Caco-2 (cell line): Measurements from ENCODE around the gene USH2A. TPM values are rescaled to one million over a fixed set of nuclear protein-coding genes. Genes with fewer than 3 reads are reported as not detected.

Experiments
- BruUV-seq: library from RNA; stranded (reverse); fragments of 400-500 nt; replicated peaks from 2 replicates; lab custom pipeline; 2021; lab: Mats Ljungman, UMichigan
- CTCF ChIA-PET: fragments of 300-600 bp; sonication (Branson Sonifier 250); formaldehyde crosslinking; loops from one replicate; lab custom pipeline; 2022; ENCODE audit warnings: antibody characterized with exemption; lab: Charles Lee
- POLR2A ChIA-PET: fragments of 300-600 bp; sonication (Branson Sonifier 250); formaldehyde crosslinking; loops from one replicate; lab custom pipeline; 2022; ENCODE audit warnings: antibody characterized with exemption; lab: Charles Lee
- DNase-seq, 2 experiments: peaks; one replicate each; pipeline versions ENCODE4 v3.0.0 to v3.0.0-alpha.2; 2020 to 2022
- H3K27me3 ChIP-seq: replicated peaks from 2 replicates; pipeline ENCODE4 v1.6.0; 2011; ENCODE audit warnings: low read length; ENCODE audit not compliant: control insufficient read depth, insufficient read depth
- H3K36me3 ChIP-seq: 2 replicates; pipeline ENCODE4 v1.5.1; 2011; ENCODE audit warnings: low read length; ENCODE audit not compliant: control insufficient read depth, insufficient read depth
- H3K4me1 ChIP-seq: fragments of 250-450 bp; sonication (Bioruptor Pico); 2 replicates; pipeline ENCODE4 v1.5.1; 2020; ENCODE audit warnings: mild to moderate bottlenecking
- H3K4me3 ChIP-seq: 2 replicates; pipeline ENCODE4 v1.5.1; 2011; ENCODE audit warnings: low read depth, mild to moderate bottlenecking, control low read depth, low read length
- H3K9me3 ChIP-seq: fragments of 250-450 bp; sonication (Bioruptor Pico); 2 replicates; pipeline ENCODE4 v1.5.1; 2020; ENCODE audit warnings: mild to moderate bottlenecking, moderate library complexity
- H3K27ac Mint-ChIP-seq: one replicate; pipeline ENCODE4 v1.8.0; 2022; ENCODE audit warnings: mixed read lengths; ENCODE audit not compliant: unreplicated experiment
- H3K27me3 Mint-ChIP-seq: one replicate; pipeline ENCODE4 v1.8.0; 2022; ENCODE audit warnings: mixed read lengths; ENCODE audit not compliant: insufficient read depth, unreplicated experiment
- H3K36me3 Mint-ChIP-seq: one replicate; pipeline ENCODE4 v1.8.0; 2022; ENCODE audit warnings: mild to moderate bottlenecking, mixed read lengths; ENCODE audit not compliant: insufficient read depth, unreplicated experiment
- H3K4me1 Mint-ChIP-seq: one replicate; pipeline ENCODE4 v1.8.0; 2022; ENCODE audit warnings: low read depth, mixed read lengths; ENCODE audit not compliant: unreplicated experiment
- H3K4me3 Mint-ChIP-seq: one replicate; pipeline ENCODE4 v1.8.0; 2022; ENCODE audit warnings: mild to moderate bottlenecking, moderate library complexity, mixed read lengths; ENCODE audit not compliant: unreplicated experiment
- H3K9me3 Mint-ChIP-seq: one replicate; pipeline ENCODE4 v1.8.0; 2022; ENCODE audit warnings: mixed read lengths; ENCODE audit not compliant: unreplicated experiment
- CTCF ChIP-seq, 2 experiments: fragments of 200-600 bp in 1 of 2; IDR thresholded peaks; 1 replicate in 1 of 2; 2 replicates in 1 of 2; pipeline versions ENCODE4 v1.5.1 to v1.8.0; 2011 to 2022; ENCODE audit warnings: antibody characterized with exemption in 1 of 2, control low read depth in 1 of 2, inconsistent platforms in 1 of 2, low read depth in 1 of 2, low read length in 1 of 2, mild to moderate bottlenecking in 1 of 2, moderate library complexity in 1 of 2; ENCODE audit not compliant: insufficient read depth in 1 of 2, severe bottlenecking in 1 of 2, unreplicated experiment in 1 of 2
- intact Hi-C: fragments of 100-400 bp; cut with micrococcal nuclease; formaldehyde crosslinking; loops from one replicate; pipeline ENCODE4 v1.10.0; 2022; ENCODE audit not compliant: unreplicated experiment
- total RNA-seq: library from RNA; stranded (reverse); gene quantifications from 2 replicates; pipeline ENCODE4 v1.2.3, GENCODE V29; 2022

USH2A gene
- total RNA-seq, 1 experiment from 2014 or later: 0.11 TPM

GRCh38 chr1:216285052-216285451 lies 138.2 kb downstream of the USH2A start:
- Mint-ChIP-seq H3K4me3 (no peak overlapping the region), H3K27me3 (no peaks in the 10 kb centered on the region), H3K4me1 (no peaks in the 10 kb centered on the region), H3K27ac (no peak overlapping the region), H3K9me3 (peaks cover 26% of the 10 kb centered on the region), H3K36me3 (no peaks in the 10 kb centered on the region)
- no peak for DNase-seq
- ChIA-PET CTCF (no interaction called here), POLR2A (no interaction called here)
- intact Hi-C loops: no loop called here
- Histone ChIP-seq H3K4me3 (no peak overlapping the region), H3K9me3 (peaks cover 9% of the 10 kb centered on the region), H3K27me3 (no peaks in the 10 kb centered on the region), H3K4me1 (no peaks in the 10 kb centered on the region), H3K36me3 (no peaks in the 10 kb centered on the region)
- no peak for TF ChIP-seq CTCF (IDR thresholded peaks at IDR 0.05; ENCODE audit: insufficient read depth in 1 of 2, low read depth in 1 of 2, low read length in 1 of 2, severe bottlenecking in 1 of 2, unreplicated experiment in 1 of 2)
- BruUV-seq: no TSS peak

- POLR2A ChIA-PET: no interaction called here
- Mint-ChIP-seq H3K27ac (no peak overlapping the region), H3K36me3 (no peaks in the 10 kb centered on the region), H3K27me3 (no peaks in the 10 kb centered on the region), H3K4me1 (no peaks in the 10 kb centered on the region), H3K4me3 (no peak overlapping the region), H3K9me3 (peaks cover 32% of the 10 kb centered on the region)
- no peak for DNase-seq
- TF ChIP-seq CTCF (IDR thresholded peaks at IDR 0.05; ENCODE audit: insufficient read depth in 1 of 2, low read depth in 1 of 2, low read length in 1 of 2, severe bottlenecking in 1 of 2, unreplicated experiment in 1 of 2): no peak
- Histone ChIP-seq H3K27me3 (no peaks in the 10 kb centered on the region), H3K36me3 (no peaks in the 10 kb centered on the region), H3K4me1 (no peaks in the 10 kb centered on the region), H3K4me3 (no peak overlapping the region), H3K9me3 (peaks cover 6% of the 10 kb centered on the region)
- intact Hi-C loops: no loop called here
- CTCF ChIA-PET: no interaction called here
- BruUV-seq: no TSS peak
These were observed 141.5 kb downstream of the USH2A start for GRCh38 chr1:216281757-216282156.

- H3K27me3 Mint-ChIP-seq: peaks cover 3% of the 10 kb centered on the region
- ChIA-PET POLR2A (no interaction called here), CTCF (no interaction called here)
- Histone ChIP-seq H3K4me1 (no peaks in the 10 kb centered on the region), H3K4me3 (no peak overlapping the region), H3K27me3 (no peaks in the 10 kb centered on the region), H3K36me3 (no peaks in the 10 kb centered on the region), H3K9me3 (no peaks in the 10 kb centered on the region)
- H3K36me3 Mint-ChIP-seq: no peaks in the 10 kb centered on the region
- H3K4me1 Mint-ChIP-seq: no peaks in the 10 kb centered on the region
- H3K27ac Mint-ChIP-seq: no peak overlapping the region
- no peak for TF ChIP-seq CTCF (IDR thresholded peaks at IDR 0.05; ENCODE audit: insufficient read depth in 1 of 2, low read depth in 1 of 2, low read length in 1 of 2, severe bottlenecking in 1 of 2, unreplicated experiment in 1 of 2)
- H3K4me3 Mint-ChIP-seq: no peak overlapping the region
- intact Hi-C loops: no loop called here
- no TSS peak for BruUV-seq
- DNase-seq: no peak
- no peaks in the 10 kb centered on the region for H3K9me3 Mint-ChIP-seq
These were observed 153.0 kb downstream of the USH2A start for GRCh38 chr1:216270086-216270773.
